Cardiac muscle cell (in vitro differentiated cells and primary cell): Measurements from ENCODE around the gene C6orf141. TPM values are rescaled to one million over a fixed set of nuclear protein-coding genes. Genes with fewer than 3 reads are reported as not detected.
A peak's percentile ranks its signal among the peaks of the same experiment; 100 is the strongest.

Experiments used
- DNase-seq, 2 donors: peaks; one replicate each; pipeline versions ENCODE4 v3.0.0 to v3.0.0-alpha.2; 2010 to 2017; ENCODE audit warnings: low read depth in 1 of 2, low spot score in 1 of 2
- H3K27ac ChIP-seq: fragments of 200-600 bp; sonication (generic); 2 replicates; pipeline ENCODE4 v1.5.1; 2016
- H3K27me3 ChIP-seq: fragments of 200-600 bp; sonication (generic); 2 replicates; pipeline ENCODE4 v1.6.0; 2016; ENCODE audit warnings: control low read depth
- H3K36me3 ChIP-seq: fragments of 200-600 bp; sonication (generic); 2 replicates; pipeline ENCODE4 v1.5.1; 2016; ENCODE audit warnings: control low read depth
- H3K4me1 ChIP-seq: fragments of 200-600 bp; sonication (generic); 2 replicates; pipeline ENCODE4 v1.8.1; 2017; ENCODE audit warnings: low read depth, mild to moderate bottlenecking, mixed run types
- H3K4me3 ChIP-seq: fragments of 200-600 bp; sonication (generic); 2 replicates; pipeline ENCODE4 v1.5.1; 2016; ENCODE audit warnings: mild to moderate bottlenecking
- H3K9me3 ChIP-seq: fragments of 200-600 bp; sonication (generic); 2 replicates; pipeline ENCODE4 v1.5.1; 2017; ENCODE audit warnings: low read depth, mild to moderate bottlenecking, control low read depth
- polyA plus RNA-seq: library from polyadenylated mRNA; unstranded; fragments of >200 nt; fragmentation: Nextera tagmentation; extraction: Ambion mirVana; gene quantifications from 2 replicates; pipeline ENCODE4 v1.2.1, GENCODE V29; 2016
- total RNA-seq: library from RNA; depleted of rRNA; stranded (reverse); fragments of >200 nt; gene quantifications from 2 replicates; pipeline ENCODE4 v1.2.3, GENCODE V29; 2016
- TF ChIP-seq, protein P1 (sequence below): IDR thresholded peaks from 2 replicates; pipeline ENCODE4 v1.5.1; 2012; ENCODE audit warnings: low read depth, mild to moderate bottlenecking, low read length

The C6orf141 gene
- total and polyA plus RNA-seq, 2 experiments from 2014 or later = 0.54 to 0.98 TPM

DNA sequence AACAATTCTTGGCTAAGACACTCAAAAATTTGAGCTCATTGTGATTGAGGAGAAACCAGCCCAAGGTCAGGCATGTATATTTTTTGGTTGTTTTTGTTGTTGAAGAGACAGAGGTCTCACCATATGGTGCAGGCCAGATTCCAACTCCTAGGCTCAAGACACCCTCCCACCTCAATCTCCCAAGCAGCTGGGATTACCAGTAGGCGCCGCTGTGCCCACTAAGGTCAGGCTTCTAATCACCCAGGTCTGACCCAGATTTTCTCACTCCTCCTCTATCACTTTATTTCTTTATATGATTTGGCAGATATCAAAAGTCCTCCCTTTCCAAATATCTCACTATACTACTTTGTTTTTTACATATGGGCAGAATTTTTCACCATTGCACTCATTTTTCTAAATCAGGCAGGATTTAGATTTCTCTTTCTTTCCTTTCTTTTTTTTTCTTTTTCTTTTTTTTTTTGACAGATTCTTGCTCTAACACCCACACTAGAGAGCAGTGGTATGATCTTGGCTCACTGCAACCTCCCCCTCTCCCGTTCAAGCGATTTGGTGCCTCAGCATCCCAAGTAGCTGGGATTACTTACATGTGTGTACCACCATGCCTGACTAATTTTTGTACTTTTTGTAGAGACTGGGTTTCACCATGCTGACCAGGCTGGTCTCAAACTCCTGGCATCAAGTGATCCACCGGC lies 1.7 kb upstream of the C6orf141 start:
- Histone ChIP-seq H3K27me3 (peaks cover 58% of the 10 kb centered on the region), H3K9me3 (no peaks in the 10 kb centered on the region), H3K4me3 (no peak overlapping the region), H3K36me3 (no peaks in the 10 kb centered on the region), H3K4me1 (peaks cover 13% of the 10 kb centered on the region), H3K27ac (no peak overlapping the region)
- TF ChIP-seq, protein P1, sequence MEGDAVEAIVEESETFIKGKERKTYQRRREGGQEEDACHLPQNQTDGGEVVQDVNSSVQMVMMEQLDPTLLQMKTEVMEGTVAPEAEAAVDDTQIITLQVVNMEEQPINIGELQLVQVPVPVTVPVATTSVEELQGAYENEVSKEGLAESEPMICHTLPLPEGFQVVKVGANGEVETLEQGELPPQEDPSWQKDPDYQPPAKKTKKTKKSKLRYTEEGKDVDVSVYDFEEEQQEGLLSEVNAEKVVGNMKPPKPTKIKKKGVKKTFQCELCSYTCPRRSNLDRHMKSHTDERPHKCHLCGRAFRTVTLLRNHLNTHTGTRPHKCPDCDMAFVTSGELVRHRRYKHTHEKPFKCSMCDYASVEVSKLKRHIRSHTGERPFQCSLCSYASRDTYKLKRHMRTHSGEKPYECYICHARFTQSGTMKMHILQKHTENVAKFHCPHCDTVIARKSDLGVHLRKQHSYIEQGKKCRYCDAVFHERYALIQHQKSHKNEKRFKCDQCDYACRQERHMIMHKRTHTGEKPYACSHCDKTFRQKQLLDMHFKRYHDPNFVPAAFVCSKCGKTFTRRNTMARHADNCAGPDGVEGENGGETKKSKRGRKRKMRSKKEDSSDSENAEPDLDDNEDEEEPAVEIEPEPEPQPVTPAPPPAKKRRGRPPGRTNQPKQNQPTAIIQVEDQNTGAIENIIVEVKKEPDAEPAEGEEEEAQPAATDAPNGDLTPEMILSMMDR = peak; percentile 12
- DNase-seq = no peak

DNA sequence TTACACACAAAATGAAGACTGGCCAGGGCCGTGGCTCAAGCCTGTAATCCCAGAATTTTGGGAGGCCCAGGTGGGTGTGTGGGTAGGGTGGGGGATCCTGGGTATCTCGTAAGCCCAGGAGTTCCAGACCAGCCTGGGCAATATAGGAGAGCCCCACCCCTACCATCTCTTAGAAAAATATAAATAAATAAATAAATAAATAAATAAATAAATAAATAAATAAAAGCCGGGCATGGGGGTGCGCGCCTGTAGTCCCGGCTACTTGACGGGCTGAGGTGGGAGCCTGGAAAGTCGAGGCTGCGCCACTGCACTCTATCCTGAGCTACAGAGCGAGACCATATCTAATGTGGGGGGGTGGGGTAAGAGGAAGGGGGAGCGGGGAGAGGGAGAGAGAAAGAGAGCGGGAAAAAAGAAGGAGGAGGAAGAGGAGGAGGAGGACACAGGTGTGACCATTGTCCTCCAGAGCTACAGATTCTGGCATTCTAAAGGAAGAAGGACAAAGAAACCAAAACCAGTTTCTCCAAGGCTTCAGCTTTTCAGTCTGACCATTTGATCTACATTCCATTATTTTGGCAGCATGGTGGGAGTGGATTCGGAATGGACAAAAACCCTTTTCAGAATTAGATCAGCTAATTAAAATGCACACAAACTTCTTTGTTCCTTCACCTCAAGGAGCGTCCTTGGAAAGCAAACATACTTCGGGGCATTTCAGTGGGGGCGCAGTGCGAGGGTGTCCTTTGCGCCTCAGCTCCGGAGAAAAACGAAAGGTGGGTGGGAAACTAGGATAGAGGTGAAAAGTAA lies 577 bp upstream of the C6orf141 start:
- H3K4me3 ChIP-seq = peak overlapping the region; percentile 22
- DNase-seq = no peak

DNA sequence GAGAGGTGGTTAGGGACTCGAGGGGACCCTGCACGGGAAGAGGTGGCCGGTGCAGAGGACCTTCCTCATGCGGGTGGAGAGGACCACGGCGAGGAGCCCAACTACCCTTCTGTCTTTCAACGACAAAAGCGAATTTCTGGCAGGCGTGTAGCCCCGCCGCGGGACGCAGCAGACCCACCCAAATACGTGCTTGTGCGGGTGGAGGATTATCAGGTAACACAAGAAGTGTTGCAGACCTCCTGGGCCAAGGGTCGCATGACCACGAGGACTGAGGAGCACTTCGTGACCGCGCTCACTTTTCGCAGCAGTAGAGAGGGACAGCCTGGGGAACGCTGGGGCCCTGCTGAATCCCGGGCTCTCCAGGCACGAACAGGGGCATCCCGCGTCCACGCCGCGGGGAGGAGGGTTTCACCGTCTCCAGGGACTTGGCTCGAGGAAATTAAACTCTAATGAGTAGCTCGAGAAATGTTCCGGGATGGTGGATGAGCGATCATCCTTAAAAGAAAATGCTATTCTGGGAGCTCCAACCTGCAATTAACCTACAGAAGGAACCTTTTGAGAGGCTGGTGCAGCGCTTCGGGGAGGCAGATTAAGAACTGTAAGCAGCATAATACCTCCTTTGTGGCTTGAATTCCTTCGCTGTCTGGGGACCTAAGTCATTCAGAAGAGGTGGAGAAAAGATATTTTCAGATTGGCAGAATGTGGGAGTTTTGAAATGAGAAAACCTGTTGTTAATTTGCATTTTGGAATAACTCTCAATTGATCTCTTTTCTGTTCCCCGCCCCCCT lies 804 bp downstream of the C6orf141 start:
- Histone ChIP-seq H3K36me3 (no peaks in the 10 kb centered on the region), H3K9me3 (no peaks in the 10 kb centered on the region), H3K27me3 (peaks cover 58% of the 10 kb centered on the region)

More for the DNA sequence above, 577 bp upstream of the C6orf141 start:
- H3K27ac ChIP-seq = no peak overlapping the region
- no peaks in the 10 kb centered on the region for H3K9me3 ChIP-seq
- H3K36me3 ChIP-seq = no peaks in the 10 kb centered on the region
- H3K4me1 ChIP-seq = peaks cover 13% of the 10 kb centered on the region
- peaks cover 58% of the 10 kb centered on the region for H3K27me3 ChIP-seq
- TF ChIP-seq, protein P1 = no peak

DNA sequence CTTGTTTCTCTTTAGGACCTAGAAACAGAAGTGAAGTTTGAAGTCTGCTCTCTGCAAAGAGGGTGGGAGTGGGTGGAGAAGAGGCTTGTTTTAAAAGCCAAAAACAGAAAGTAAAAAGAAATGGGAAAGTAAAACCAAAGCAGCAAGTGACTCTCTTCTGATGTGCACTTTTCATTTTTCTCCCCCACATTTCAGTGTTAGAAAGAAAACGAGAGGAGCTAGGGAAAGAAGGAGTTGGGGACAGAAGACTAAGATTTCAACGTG lies 1.3 kb downstream of the C6orf141 start:
- Histone ChIP-seq H3K27ac (no peak overlapping the region), H3K9me3 (no peaks in the 10 kb centered on the region), H3K4me3 (peak overlapping the region; percentile 22), H3K4me1 (peaks cover 13% of the 10 kb centered on the region), H3K27me3 (peaks cover 58% of the 10 kb centered on the region), H3K36me3 (no peaks in the 10 kb centered on the region)
- TF ChIP-seq, protein P1 = no peak
- DNase-seq = no peak

More for the DNA sequence above, 804 bp downstream of the C6orf141 start:
- peaks cover 13% of the 10 kb centered on the region for H3K4me1 ChIP-seq
- TF ChIP-seq, protein P1 = no peak
- peak in 1 of 2 donors; percentile 36 for DNase-seq
- peak overlapping the region; percentile 22 for H3K4me3 ChIP-seq
- H3K27ac ChIP-seq = no peak overlapping the region

DNA sequence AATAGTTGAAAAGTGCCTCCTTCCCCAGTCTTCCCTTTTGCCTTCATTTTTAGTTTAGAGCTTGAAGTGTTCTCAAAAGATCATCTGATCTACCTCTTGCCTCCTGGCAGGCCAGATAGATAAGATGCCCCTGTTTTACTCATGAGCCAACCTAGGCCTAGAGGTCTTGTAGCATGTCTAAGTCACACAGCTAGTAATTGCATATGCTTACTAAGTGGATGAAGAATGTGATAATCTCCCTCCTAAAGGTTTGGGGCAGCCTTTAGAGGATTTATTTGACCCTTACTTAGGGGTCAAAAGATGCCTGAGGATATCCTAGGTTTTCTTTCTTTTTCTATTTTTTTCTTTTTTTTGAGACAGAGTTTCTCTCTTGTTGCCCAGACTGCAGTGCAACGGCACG lies 2.1 kb downstream of the C6orf141 start:
- no peak overlapping the region for H3K4me3 ChIP-seq
- no peaks in the 10 kb centered on the region for H3K9me3 ChIP-seq
- H3K36me3 ChIP-seq = no peaks in the 10 kb centered on the region
- DNase-seq = no peak
- TF ChIP-seq, protein P1 = no peak
- H3K4me1 ChIP-seq = peaks cover 13% of the 10 kb centered on the region
- peaks cover 51% of the 10 kb centered on the region for H3K27me3 ChIP-seq
- H3K27ac ChIP-seq = no peak overlapping the region
